ENCODE data around the gene POC5.

The POC5 gene

DNA sequence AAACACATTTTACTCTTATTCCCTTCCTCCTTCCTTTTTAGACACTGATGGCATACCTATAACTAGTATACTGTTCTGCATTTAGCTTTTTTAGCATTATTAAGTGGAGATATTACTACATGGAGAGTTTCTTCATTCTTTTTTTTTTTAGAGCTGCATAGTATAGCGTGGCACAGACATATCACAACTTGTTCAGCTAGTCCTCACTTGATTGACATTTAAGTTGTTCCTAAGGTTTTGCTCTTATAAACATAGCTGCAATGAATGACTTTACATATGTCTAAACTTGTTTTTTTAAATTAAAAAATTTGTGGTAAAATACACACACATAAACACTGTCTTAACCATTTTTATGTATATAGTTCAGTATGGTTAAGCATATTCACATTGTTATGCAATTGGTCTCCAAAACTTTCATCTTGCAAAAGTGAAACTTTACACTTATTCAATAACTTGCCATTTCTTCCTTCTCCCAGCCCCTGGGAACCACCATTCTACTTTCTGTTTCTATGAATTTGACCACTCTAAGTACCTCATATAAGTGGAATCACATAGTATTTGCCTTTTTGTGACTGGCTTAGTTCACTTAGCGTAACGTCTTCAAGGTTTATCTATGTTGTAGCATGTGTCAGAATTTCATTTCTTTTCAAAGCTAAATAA lies 57.3 kb downstream of the POC5 start:
- no peak for DNase-seq (ENCODE audit: low spot score)

DNA sequence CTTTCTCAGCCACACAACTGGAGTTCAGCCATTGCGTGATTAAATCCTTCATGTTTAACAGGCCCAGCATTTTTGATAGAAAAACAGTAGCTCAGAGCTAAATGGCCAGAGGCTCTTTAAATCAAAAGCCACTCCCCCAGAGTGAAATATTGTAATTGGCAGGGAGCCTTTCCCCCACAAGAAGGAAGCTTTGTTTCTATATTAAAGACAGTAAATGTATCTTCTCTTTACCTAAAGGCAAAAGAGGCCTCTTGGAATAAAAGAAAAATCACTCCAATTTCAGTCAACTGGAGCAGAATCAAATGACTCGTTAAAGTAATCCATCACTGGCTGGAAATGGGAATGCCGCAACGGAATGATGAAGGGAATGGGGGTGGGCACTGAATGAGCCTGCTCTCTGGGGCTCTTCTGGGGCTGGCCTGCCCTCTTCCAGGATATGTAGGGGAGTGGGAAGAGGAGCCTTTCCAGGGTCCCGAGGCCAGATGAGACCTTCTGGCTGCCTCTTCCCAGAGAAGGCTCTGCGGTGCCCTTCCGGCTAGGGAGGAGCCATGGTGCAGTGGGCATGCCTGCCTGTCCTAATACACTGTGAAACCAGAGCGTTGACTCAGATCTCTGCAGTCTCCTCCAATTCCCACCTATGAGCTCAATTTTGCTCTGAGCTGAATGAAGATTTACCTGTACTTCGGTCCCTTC lies 60.8 kb downstream of the POC5 start:
- DNase-seq (ENCODE audit: low spot score) = peak; percentile 63

GRCh38 chr5:75654693-75655295 lies 62.4 kb downstream of the POC5 start:
- DNase-seq (ENCODE audit: low spot score) = no peak

GRCh38 chr5:75653521-75653920 lies 63.7 kb downstream of the POC5 start:
- no peak for DNase-seq (ENCODE audit: low spot score)

GRCh38 chr5:75651575-75652238 lies 65.5 kb downstream of the POC5 start:
- no peak for DNase-seq (ENCODE audit: low spot score)

DNA sequence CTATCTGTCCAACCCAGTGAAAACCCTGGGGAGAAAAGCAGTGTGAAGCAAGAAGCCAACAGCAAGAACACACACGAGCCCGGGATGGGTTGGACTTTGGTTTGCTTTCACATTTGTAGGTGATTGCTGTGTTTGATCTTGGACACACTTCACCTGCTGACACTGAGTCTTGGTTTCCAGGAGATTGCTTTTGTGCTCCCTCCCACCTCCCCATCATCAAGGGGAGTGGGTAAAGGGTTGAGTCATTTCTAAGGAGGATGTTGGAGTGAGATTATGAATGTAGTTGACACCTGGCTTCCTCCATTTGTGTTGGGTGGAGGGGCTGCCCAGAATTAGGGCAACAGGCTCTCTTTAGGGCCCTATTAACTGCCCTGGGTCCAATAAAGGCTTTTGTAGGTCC lies 68.5 kb downstream of the POC5 start:
- DNase-seq (ENCODE audit: low spot score) = no peak

- DNase-seq (ENCODE audit: low spot score) = no peak
These were observed 76.4 kb downstream of the POC5 start for GRCh38 chr5:75640826-75641225.

DNA sequence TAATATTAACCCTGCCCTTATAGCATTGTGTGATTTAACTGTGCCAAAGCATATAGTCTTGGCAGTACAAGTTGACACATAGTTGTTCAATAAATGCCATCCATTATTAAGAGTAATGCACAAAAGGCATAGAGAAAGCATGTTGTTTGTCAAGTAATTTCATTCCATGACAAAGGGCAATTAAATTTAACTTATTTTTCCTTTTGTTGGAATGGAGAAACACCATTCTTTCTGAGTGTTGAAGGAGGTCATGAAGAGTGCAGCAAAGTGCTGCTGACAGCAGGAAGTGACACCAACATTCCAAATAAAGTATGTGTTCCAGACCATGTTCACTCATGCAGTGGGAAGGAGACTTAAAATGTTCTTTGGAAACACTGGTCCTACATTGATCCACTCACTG lies 76.8 kb downstream of the POC5 start:
- DNase-seq (ENCODE audit: low spot score) = no peak

- no peak for DNase-seq (ENCODE audit: low spot score)
These were observed 77.5 kb downstream of the POC5 start for GRCh38 chr5:75639535-75640311.

DNA sequence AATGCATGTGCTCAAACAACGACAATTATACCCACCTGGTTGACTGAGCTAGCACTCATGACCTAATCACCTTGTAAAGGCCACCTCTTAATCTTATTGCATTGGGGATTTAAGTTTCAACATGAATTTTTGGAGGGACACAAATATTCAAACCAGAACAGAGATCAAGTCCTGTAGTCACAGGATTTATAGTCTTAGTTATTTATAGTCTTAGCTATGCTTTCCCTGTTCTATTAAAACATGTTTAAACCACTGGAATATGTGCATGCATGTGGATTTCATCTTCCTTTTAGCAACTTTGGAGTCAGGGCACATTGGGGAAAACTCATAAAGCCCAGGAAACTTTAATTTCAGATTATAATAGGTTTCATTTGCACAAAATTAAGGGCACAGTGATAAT lies 79.3 kb downstream of the POC5 start:
- no peak for DNase-seq (ENCODE audit: low spot score)

DNA sequence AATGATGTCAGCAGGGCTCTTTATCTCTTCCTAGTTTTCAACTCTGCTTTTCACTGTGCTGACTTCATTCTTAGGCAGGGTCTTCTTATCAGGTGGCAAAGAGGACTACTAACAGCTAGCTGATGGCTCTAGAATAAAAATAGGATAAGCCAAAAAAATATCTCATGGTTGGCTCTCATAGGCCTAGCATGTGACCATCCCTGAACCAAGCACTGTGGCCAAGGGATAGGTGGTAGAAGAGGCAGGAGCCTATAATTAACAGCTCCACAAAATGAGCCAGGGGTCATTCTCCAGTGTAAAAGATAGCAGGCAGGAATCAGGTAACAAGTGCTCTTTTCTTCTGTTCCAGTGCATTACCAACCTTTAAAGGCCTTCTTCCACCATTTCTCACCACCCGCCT lies 84.9 kb downstream of the POC5 start:
- DNase-seq (ENCODE audit: low spot score) = no peak

DNA sequence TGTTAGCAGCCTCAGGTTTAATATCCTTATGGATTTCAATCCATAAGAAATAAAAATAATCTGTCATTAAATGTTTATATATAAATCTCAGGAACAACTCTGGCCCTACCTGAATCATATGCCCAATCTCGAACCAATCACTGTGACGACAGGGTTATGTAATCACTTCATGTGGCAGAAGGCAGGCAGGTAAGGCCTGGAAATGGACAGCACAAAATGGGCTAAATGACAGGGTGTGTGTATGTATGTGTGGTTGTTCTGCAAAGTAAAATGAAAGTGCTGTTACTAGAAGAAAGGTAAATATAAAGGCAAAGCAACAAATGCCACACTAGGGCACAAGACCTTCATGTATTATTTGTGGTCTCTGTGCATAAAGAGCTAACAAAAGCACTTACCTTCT lies 86.4 kb downstream of the POC5 start:
- no peak for DNase-seq (ENCODE audit: low spot score)

GRCh38 chr5:75627801-75628200 lies 89.4 kb downstream of the POC5 start:
- DNase-seq (ENCODE audit: low spot score) = no peak

- no peak for DNase-seq (ENCODE audit: low spot score)
These were observed 90.3 kb downstream of the POC5 start for GRCh38 chr5:75626959-75627358.
